Measurements from ENCODE around the gene SLC48A1.

DNA sequence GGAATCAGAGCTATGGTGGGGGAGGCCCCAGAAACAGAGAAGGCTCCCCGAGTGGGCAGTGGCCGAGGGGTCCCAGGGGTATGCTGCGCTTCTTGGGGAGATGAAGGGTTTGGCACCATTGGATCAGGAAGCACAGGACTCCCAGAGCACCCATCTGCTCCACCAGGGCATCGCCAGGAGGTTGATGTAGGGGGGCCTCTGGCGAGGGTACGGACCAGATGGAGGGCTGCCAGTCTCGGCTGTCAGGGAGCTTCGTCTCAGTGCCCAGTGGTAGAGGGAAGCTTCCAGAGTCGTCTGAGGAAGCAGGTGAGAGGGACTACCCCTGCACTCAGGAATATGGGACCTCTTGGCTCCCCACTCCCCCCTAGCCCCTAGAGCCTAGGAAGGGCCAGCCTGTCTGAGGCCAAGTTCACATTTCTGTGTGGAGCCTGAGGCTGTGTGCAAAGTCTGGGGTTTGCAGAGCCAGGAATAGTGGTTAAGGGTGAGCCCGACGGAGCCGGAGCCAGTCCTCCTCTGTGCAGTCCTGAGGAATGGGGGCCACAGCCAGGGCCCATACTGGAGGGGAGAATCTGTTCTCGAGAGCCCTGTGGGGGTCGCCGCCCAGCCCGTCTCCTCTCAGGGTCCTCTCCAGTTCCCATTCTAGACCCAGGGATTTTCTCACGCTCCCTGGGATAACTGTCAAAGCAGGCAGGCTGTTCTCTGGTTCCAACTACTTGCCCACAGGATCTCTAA is 10.2 kb downstream of the SLC48A1 start:
- TF ChIP-seq, protein P1, sequence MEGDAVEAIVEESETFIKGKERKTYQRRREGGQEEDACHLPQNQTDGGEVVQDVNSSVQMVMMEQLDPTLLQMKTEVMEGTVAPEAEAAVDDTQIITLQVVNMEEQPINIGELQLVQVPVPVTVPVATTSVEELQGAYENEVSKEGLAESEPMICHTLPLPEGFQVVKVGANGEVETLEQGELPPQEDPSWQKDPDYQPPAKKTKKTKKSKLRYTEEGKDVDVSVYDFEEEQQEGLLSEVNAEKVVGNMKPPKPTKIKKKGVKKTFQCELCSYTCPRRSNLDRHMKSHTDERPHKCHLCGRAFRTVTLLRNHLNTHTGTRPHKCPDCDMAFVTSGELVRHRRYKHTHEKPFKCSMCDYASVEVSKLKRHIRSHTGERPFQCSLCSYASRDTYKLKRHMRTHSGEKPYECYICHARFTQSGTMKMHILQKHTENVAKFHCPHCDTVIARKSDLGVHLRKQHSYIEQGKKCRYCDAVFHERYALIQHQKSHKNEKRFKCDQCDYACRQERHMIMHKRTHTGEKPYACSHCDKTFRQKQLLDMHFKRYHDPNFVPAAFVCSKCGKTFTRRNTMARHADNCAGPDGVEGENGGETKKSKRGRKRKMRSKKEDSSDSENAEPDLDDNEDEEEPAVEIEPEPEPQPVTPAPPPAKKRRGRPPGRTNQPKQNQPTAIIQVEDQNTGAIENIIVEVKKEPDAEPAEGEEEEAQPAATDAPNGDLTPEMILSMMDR (IDR thresholded peaks at IDR 0.05; ENCODE audit: low read length): no peak
- TF ChIP-seq EZH2 (IDR thresholded peaks at IDR 0.05; ENCODE audit: borderline replicate concordance, low read length): no peak

All from OCI-LY1 (cell line).